NCI-H146 treated with DMSO at 0.1 percent for 48 hours (cell line): Measurements from ENCODE around the gene SOCS7.

ENCODE experiments used
- DNase-seq: peaks from one replicate; lab custom pipeline; 2025; ENCODE audit not compliant: unreplicated experiment; lab: John Stamatoyannopoulos, UW

The SOCS7 gene

GRCh38 chr17:38334480-38335364 lies 16.9 kb upstream of the SOCS7 start:
- no peak for DNase-seq

DNA sequence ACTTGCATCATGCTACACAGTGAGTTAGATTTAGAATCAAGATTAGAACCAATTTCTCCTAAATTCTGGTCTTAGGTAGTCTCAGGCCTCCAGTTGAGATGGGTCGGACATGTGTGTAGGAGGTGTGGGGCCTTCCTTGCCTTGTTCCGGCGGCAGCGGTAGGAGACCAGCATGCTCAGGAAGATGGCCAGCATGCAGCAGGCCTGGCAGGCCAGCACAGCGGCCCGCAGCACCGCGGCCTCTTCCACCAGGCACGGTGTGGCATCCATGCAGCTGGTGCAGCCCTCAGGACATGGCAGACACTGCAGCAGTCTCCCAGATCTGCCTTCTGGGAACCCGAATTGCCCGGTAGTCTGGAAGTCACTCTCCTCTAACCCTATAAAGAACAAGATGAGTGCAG lies 14.8 kb upstream of the SOCS7 start:
- DNase-seq = no peak

- DNase-seq = no peak
Observed at GRCh38 chr17:38338053-38338452, 13.6 kb upstream of the SOCS7 start.

DNA sequence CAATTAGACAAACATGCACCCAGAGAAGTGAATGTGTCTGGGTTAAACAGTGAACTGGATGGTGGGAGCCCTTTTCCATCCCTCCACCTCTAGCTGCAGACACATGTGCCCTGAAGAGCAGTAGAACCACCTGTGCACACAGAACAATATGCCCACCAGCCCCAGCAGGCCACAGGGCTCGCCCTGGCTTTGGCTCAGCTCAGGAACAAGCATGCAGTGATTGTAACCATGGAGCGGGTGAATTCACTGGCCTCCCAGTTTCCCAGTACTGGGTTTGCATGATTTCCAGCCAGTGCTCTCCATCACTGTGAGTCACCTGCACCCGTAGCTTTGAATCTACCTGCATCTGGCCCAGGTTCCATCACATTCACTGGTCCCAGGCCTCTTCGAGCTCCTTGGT lies 13.1 kb upstream of the SOCS7 start:
- no peak for DNase-seq

DNA sequence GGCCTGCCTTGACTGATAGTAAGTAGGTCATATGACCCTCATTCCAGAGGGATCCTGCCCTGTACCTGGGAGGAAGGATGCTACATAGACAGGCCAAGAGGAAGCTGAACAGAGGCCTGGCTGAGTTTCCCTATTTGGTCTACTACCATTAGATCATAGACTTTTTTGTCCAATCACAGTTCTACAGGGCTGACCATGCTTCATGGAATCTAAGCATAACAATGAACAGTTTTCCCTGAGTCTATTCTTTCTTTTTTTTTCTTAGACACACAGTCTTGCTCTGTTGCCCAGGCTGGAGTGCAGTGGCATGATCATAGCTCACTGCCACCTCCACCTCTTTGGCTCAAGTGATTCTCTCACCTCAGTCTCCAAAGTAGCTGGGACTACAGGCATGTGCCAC lies 11.8 kb upstream of the SOCS7 start:
- DNase-seq = no peak

- DNase-seq = peak; percentile 89
Observed at GRCh38 chr17:38341035-38341721, 10.5 kb upstream of the SOCS7 start.

GRCh38 chr17:38342886-38343607 lies 8.6 kb upstream of the SOCS7 start:
- no peak for DNase-seq

GRCh38 chr17:38343608-38344419 lies 7.8 kb upstream of the SOCS7 start, which contains the start of gene GPR179:
GPR179 (minus strand) TSS chr17:38343956; CDS start chr17:38343789, 167 bp downstream.
- no peak for DNase-seq

GRCh38 chr17:38344420-38344745 lies 7.3 kb upstream of the SOCS7 start:
- no peak for DNase-seq

DNA sequence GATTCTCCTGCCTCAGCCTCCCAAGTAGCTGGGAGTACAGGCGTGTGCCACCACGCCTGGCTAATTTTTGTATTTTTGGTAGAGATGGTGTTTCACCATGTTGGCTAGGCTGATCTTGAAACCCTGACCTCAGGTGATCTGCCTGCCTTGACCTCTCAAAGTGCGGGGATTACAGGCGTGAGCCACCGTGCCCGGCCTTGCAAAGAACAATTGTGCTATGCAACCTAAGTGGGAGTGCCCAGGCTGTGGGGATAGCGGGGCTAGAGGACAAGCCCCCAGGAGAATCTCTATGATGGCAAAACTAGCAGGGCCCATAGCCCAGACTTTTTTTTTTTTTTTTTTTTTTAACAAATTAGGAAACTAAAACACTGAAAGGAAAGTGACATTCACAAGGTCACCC lies 5.9 kb upstream of the SOCS7 start:
- no peak for DNase-seq

GRCh38 chr17:38349097-38349730 lies 2.4 kb upstream of the SOCS7 start:
- peak; percentile 81 for DNase-seq

DNA sequence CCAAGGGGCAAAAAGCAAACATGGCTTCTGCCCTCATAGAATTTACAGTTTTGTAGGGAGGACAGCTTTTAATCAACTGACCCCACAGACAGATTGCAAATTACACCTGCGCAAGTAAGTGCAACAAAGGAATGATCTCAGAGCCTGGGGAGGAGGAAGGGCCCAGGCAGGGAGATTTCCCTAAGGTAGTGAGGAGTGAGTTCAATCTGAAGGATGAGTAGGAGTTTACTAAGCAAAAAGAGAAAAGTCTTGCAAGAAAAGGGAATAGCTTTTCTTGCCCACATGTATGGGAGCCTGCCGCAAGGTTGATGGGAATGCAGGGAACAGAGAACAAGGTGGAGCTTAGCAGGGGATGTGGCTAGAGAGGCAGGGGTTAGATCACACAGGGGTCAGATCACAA lies 1.6 kb upstream of the SOCS7 start:
- no peak for DNase-seq

- DNase-seq = no peak
Observed at GRCh38 chr17:38352245-38353085, 821 bp downstream of the SOCS7 start.

- DNase-seq = no peak
Observed at GRCh38 chr17:38353086-38353604, 1.5 kb downstream of the SOCS7 start.

DNA sequence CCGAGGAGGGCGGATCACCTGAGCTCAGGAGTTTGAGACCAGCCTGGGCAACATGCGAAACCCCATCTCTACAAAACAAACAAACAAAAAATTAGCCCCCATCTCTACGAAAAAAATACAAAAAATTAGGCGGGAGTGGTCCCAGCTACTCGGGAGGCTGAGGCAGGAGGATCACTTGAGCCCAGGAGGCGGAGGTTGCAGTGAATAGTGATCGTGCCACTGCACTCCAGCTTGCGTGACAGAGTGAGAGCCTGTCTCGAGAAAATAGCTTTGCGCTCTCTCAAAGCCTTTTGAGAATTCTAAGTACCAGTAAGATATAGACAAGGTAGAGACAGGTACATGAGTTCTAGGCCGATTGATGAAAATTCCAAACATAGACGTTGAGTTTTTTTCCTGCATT lies 2.0 kb downstream of the SOCS7 start:
- no peak for DNase-seq

GRCh38 chr17:38354466-38354865 lies 2.8 kb downstream of the SOCS7 start:
- DNase-seq = no peak

DNA sequence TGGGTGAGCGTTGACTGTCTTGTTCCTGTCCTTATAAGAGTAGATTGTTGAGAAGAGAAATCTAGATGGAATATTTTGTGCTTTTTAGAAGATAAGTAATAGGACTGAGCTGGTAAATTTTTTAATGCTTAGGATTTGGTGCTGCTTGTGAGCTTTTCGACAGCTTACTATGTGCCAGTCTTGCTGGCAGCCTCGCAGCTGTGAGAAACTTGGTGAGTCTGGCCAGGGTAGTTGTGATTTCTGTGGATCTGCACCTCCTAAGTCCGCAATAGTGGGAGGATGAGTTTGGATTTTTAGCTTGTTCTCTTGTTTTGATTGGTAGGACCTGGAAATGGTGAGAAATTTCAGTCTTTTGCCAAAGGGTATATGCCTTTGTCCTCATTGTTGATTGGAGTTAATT lies 3.6 kb downstream of the SOCS7 start:
- DNase-seq = peak; percentile 11

DNA sequence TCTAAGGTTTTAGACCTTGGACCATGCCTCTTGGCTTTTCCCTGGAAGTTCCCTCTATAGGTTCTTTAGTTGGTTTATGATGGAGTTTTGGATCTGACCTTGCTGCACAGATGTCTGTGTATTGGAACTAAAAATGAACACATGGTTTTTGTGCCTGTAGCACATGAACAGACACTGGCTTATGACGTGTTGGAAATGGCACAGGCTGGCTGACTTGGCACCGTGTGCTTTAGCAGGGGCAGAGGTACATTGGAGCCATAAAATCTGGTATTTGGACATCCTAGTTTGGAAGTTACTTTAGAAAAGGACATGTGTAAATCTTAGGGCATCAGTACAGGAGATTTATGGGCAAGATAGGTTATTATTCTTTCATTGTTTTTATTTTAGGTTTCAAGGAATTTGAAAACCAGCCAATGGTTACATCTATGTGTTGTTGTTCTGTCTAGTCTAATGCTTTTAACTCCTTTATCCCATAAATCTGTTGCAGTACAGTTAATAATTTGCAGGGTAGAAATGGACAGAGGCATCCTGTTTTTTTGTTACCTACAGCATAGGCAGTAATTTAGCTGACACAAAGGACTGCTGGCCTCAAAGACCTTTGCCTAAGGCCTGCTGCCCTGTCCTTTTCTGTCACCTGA lies 6.0 kb downstream of the SOCS7 start:
- no peak for DNase-seq
